ENCODE data around the gene TIAM2. TPM values are rescaled to one million over a fixed set of nuclear protein-coding genes. Genes with fewer than 3 reads are reported as not detected.
"Not testable (repeated sequence)": the region's sequence is repeated elsewhere in the genome, so short reads cannot be mapped to it uniquely, and the experiment has no call there.

TIAM2 gene
- polyA plus RNA-seq, 1 donor = 13.7 TPM

- no peak for DNase-seq (ENCODE audit: low read depth)
Observed at GRCh38 chr6:154991207-154991606, 3.9 kb upstream of the TIAM2 start.

GRCh38 chr6:154993026-154993425 lies 2.1 kb upstream of the TIAM2 start:
- DNase-seq (ENCODE audit: low read depth) = no peak

- no peak for DNase-seq (ENCODE audit: low read depth)
Observed at GRCh38 chr6:154993710-154994109, 1.4 kb upstream of the TIAM2 start.

- no peak for DNase-seq (ENCODE audit: low read depth)
Observed at GRCh38 chr6:154994836-154995253, 270 bp upstream of the TIAM2 start.

GRCh38 chr6:154996016-154996590 lies 988 bp downstream of the TIAM2 start:
- DNase-seq (ENCODE audit: low read depth) = no peak

GRCh38 chr6:154996841-154997311 lies 1.8 kb downstream of the TIAM2 start:
- no peak for DNase-seq (ENCODE audit: low read depth)

GRCh38 chr6:154998855-154999254 lies 3.7 kb downstream of the TIAM2 start:
- no peak for DNase-seq (ENCODE audit: low read depth)

- DNase-seq (ENCODE audit: low read depth) = no peak
Observed at GRCh38 chr6:155001482-155001881, 6.4 kb downstream of the TIAM2 start.

GRCh38 chr6:155001934-155002333 lies 6.8 kb downstream of the TIAM2 start:
- DNase-seq (ENCODE audit: low read depth) = no peak

- DNase-seq (ENCODE audit: low read depth) = no peak
Observed at GRCh38 chr6:155003476-155003875, 8.4 kb downstream of the TIAM2 start.

- DNase-seq (ENCODE audit: low read depth) = no peak
Observed at GRCh38 chr6:155004017-155004416, 8.9 kb downstream of the TIAM2 start.

GRCh38 chr6:155004576-155005372 lies 9.7 kb downstream of the TIAM2 start:
- DNase-seq (ENCODE audit: low read depth) = no peak

GRCh38 chr6:155008625-155009024 lies 13.5 kb downstream of the TIAM2 start:
- no peak for DNase-seq (ENCODE audit: low read depth)

- no peak for DNase-seq (ENCODE audit: low read depth)
Observed at GRCh38 chr6:155010940-155011339, 15.8 kb downstream of the TIAM2 start.

GRCh38 chr6:155011809-155012291 lies 16.7 kb downstream of the TIAM2 start:
- no peak for DNase-seq (ENCODE audit: low read depth)

- DNase-seq (ENCODE audit: low read depth) = peak; percentile 86
Observed at GRCh38 chr6:155013457-155013876, 18.4 kb downstream of the TIAM2 start.

- DNase-seq (ENCODE audit: low read depth) = no peak
Observed at GRCh38 chr6:155014137-155014536, 19.0 kb downstream of the TIAM2 start.

- DNase-seq (ENCODE audit: low read depth) = no peak
Observed at GRCh38 chr6:155014670-155015300, 19.7 kb downstream of the TIAM2 start.

GRCh38 chr6:155018415-155018814 lies 23.3 kb downstream of the TIAM2 start:
- not testable (repeated sequence) for DNase-seq (ENCODE audit: low read depth)

- DNase-seq (ENCODE audit: low read depth) = no peak
Observed at GRCh38 chr6:155021680-155022079, 26.6 kb downstream of the TIAM2 start.

- DNase-seq (ENCODE audit: low read depth) = no peak
Observed at GRCh38 chr6:155022721-155023120, 27.6 kb downstream of the TIAM2 start.

GRCh38 chr6:155023717-155024116 lies 28.6 kb downstream of the TIAM2 start:
- DNase-seq (ENCODE audit: low read depth) = no peak
